SK-N-SH treated with all-trans-retinoic acid at 6 μM for 48 hours (cell line): ENCODE data around the gene PRAMEF17.
"Not testable (repeated sequence)": the region's sequence is repeated elsewhere in the genome, so short reads cannot be mapped to it uniquely, and the experiment has no call there.

Experiments
- ATAC-seq: fragments of 200-7000 bp; cut with Tn5 transposase; 3 replicates; pipeline ENCODE4 v1.9.1; 2020; ENCODE audit warnings: mild to moderate bottlenecking, moderate library complexity
- CSDC2 ChIP-seq: fragments of 250-450 bp; sonication (Bioruptor Pico); IDR thresholded peaks from 2 replicates; pipeline ENCODE4 v1.5.0; 2020; ENCODE audit warnings: mild to moderate bottlenecking, moderate library complexity
- TCF4 ChIP-seq: fragments of 250-450 bp; sonication (Bioruptor Pico); IDR thresholded peaks from 2 replicates; pipeline ENCODE4 v1.8.0; 2021; ENCODE audit warnings: mild to moderate bottlenecking, moderate library complexity, borderline replicate concordance
- ZC3H10 ChIP-seq: fragments of 250-450 bp; sonication (Bioruptor Pico); IDR thresholded peaks from 2 replicates; pipeline ENCODE4 v1.5.1; 2021; ENCODE audit warnings: mild to moderate bottlenecking, moderate library complexity
- ZFP3 ChIP-seq: fragments of 250-450 bp; sonication (Bioruptor Pico); IDR thresholded peaks from 2 replicates; pipeline ENCODE4 v1.5.0; 2020; ENCODE audit warnings: mild to moderate bottlenecking, moderate library complexity
- ZNF565 ChIP-seq: fragments of 450-650 bp; formaldehyde crosslinking; conservative IDR thresholded peaks from 2 replicates; pipeline ENCODE4 v1.5.0; 2020; ENCODE audit warnings: low read depth, mild to moderate bottlenecking, moderate library complexity

The PRAMEF17 gene, protein sequence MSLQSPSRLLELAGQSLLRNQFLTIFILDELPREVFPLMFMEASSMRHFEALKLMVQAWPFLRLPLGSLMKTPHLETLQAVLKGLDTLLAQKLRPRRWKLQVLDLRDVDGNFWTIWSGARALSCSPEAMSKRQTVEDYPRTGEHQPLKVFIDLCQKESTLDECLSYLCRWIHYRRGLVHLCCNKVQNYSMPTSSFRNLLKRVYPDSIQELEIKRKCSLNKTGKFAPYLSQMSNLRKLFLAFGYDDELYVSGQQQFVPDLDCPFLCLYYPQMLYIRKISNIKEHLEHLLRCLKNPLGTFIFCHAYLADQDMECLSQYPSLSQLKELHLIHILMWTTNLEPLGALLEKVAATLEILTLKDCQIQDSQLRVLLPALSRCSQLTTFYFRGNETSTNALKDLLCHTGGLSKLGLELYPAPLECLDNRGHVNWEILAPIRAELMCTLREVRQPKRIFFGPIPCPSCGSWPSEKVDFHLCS

DNA sequence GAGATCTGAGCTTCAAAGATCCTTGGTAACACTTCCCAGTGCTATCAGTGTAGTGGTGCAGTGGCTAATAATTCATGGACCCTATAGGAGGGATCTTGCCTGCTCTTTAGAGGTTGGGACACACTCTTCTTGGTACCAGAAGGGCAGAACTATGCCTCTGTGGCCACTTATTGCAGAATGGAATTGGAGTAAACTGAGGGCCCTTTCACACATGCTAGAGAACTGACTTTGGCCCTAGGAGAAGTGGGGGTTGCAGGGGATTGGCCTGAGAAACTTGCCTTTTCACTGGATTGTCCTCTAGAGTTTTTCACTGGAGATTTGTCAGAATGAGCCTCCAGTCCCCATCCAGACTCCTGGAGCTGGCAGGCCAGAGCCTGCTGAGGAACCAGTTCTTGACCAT, at the start of gene PRAMEF17:
Gene PRAMEF17, plus strand, starts transcription at position 301 of the 400 bp plus-strand sequence. Its CDS starts 26 bp downstream, at position 327.
- not testable (repeated sequence) for ATAC-seq

DNA sequence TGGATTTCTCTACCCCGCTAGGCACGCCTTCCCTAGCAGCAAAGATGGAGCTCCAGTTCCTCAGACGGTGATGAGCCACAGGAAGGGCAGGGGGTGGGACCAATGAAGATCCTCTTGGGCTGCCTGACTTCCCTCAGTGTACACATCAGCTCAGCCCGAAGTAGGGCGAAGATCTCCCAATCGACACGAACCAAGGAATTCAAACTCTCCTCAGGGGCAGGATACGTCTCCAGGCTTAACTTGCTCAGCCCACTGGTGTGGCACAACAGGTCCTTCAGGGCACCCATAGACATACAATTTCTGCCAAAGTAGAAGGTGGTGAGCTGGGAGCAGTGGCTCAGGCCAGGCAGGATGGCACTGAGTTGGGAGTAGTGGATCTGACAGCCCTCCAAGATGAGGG, 46.9 kb upstream of the PRAMEF17 start:
- ATAC-seq = not testable (repeated sequence)

- ATAC-seq = not testable (repeated sequence)
These were observed 42.4 kb upstream of the PRAMEF17 start, which contains the start of gene PRAMEF14 for GRCh38 chr1:13347034-13347433. PRAMEF14 (minus strand) TSS chr1:13347134; CDS start chr1:13345314, 1,820 bp downstream.

- not testable (repeated sequence) for ATAC-seq
These were observed 36.0 kb upstream of the PRAMEF17 start for GRCh38 chr1:13353476-13353875.

GRCh38 chr1:13354475-13354874, 35.0 kb upstream of the PRAMEF17 start:
- not testable (repeated sequence) for ATAC-seq

DNA sequence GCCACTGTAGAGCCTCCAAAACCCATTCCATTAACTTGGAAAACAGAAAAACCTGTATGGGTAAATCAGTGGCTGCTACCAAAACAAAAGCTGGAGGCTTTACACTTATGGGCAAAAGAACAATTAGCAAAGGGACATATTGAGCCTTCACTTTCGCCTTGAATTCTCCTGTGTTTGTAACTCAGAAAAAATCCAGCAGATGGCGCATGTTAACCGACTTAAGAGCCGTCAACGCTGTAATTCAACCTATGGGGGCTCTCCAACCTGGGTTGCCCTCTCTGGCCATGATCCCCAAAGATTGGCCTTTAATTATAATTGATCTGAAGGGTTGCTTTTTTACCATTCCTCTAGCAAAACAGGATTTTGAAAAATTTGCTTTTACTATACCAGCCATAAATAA, 32.7 kb upstream of the PRAMEF17 start:
- ATAC-seq = not testable (repeated sequence)

GRCh38 chr1:13362364-13362763, 27.1 kb upstream of the PRAMEF17 start:
- ATAC-seq = not testable (repeated sequence)

- not testable (repeated sequence) for ATAC-seq
These were observed 24.5 kb upstream of the PRAMEF17 start for GRCh38 chr1:13364928-13365327.

DNA sequence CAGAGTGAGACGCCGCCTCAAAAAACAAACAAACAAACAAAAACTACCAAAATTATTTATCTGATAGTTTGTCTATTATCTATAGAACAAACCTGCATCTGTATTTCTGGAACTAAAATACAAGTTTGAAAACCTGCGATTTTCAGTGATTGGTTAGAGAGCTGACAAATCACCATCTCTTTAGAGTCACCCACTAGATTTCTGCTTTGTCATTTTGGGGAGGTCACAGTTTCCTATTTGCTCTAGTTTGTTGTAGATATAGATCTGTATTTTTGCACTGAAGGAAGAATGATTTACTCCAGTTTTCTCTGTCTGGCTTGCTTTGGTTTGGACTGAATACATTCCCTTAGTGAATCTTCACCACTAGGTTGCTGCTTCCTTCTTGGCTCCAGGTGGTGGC, 22.9 kb upstream of the PRAMEF17 start:
- ATAC-seq = not testable (repeated sequence)

GRCh38 chr1:13368544-13368943, 20.9 kb upstream of the PRAMEF17 start:
- ATAC-seq = not testable (repeated sequence)

GRCh38 chr1:13378983-13379382, 10.4 kb upstream of the PRAMEF17 start:
- ATAC-seq = not testable (repeated sequence)

- ATAC-seq = not testable (repeated sequence)
These were observed 9.1 kb upstream of the PRAMEF17 start for GRCh38 chr1:13380380-13380779.

DNA sequence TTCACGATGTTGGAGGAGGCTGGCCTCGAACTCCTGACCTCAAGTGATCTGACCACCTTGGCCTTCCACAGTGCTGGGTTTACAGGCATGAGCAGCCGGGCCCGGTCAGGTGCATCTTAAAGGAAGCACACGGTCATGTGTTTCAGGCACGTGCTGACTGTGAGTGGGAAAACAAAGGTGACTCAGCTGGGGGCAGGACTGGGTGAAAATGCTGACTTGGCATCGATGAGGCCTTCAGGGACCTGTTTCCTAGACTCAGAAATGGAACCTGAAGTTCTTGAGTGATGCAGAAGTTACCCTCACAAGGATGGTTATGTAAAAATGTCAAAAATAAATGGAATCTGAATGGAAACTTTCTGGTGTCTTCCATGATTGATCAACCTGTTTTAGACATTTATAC, 3.6 kb downstream of the PRAMEF17 start:
- ATAC-seq = not testable (repeated sequence)

- ATAC-seq = not testable (repeated sequence)
These were observed 5.3 kb downstream of the PRAMEF17 start for GRCh38 chr1:13394761-13395160.

DNA sequence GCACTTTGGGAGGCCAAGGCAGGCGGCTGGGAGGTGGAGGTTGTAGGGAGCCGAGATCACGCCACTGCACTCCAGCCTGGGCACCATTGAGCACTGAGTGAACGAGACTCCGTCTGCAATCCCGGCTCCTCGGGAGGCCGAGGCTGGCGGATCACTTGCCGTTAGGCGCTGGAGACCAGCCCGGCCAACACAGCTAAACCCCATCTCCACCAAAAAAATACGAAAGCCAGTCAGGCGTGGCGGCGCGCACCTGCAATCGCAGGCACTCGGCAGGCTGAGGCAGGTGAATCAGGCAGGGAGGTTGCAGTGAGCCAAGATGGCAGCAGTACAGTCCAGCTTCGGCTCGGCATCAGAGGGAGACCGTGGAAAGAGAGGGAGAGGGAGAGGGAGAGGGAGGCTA, 5.9 kb downstream of the PRAMEF17 start:
- not testable (repeated sequence) for ATAC-seq

GRCh38 chr1:13407811-13408210, 18.4 kb downstream of the PRAMEF17 start:
- ATAC-seq = no peak
- TF ChIP-seq ZNF565 (CRISPR knock-in tag) = no peak
- TF ChIP-seq CSDC2 (CRISPR knock-in tag) = no peak
- TF ChIP-seq TCF4 (CRISPR knock-in tag) = no peak
- no peak for TF ChIP-seq ZFP3 (CRISPR knock-in tag)
- no peak for TF ChIP-seq ZC3H10 (CRISPR knock-in tag)
- TF ChIP-seq, all 23 proteins: peak for 0

DNA sequence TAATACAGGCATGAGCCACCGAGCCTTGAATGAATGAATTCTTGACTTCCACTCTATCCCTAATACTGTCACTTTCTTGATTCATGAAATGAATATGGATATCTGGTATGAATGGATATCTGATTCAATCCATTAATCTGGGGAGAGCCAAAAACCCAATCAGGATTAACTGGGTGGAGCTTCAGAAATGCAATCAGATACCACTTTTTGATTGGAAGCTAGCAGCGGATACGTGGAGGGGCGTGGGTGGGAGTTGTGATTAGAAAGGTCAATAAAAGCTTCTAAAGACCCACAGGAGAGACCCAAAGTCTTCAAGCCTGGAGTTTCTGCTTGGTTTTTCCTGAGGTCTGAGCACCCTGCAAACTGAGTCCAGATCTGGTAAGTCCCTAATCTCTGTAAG, 20.7 kb downstream of the PRAMEF17 start, which contains the start of gene PRAMEF20:
Gene PRAMEF20, plus strand, starts transcription at position 301 of the 400 bp plus-strand sequence. CDS start 5,905 bp downstream, outside the sequence.
- not testable (repeated sequence) for ATAC-seq
